22Rv1 (cell line): ENCODE measurements around the gene MYL11.

ENCODE experiments used
- CTCF ChIP-seq: fragments of 450-650 bp; IDR thresholded peaks from 2 replicates; pipeline ENCODE4 v1.5.1; 2017; ENCODE audit warnings: mild to moderate bottlenecking
- ZFX ChIP-seq: fragments of 450-650 bp; IDR thresholded peaks from 2 replicates; pipeline ENCODE4 v1.6.1; 2017; ENCODE audit warnings: antibody characterized with exemption, borderline replicate concordance

- TF ChIP-seq CTCF (no peak), ZFX (no peak)
Observed at GRCh38 chr16:30416047-30416603, 41.5 kb downstream of the MYL11 start.
